ENCODE results near the gene CLP1. TPM values are rescaled to one million over a fixed set of nuclear protein-coding genes. Genes with fewer than 3 reads are reported as not detected.
A peak's percentile ranks its signal among the peaks of the same experiment; 100 is the strongest.

CLP1 gene
- total and polyA plus RNA-seq, 10 of the 15 experiments (the other 5 are each of a cell fraction or from before 2014, with no cell fraction given): 19.9 to 45.7 (median 27.8) TPM

GRCh38 chr11:57658023-57658361 is 430 bp downstream of the CLP1 start:
- Histone ChIP-seq H3K4me3 (peak overlapping the region; percentile 91), H3K27me3 (replicated peaks in 1 of 2; ENCODE audit: control insufficient read depth in 2 of 2, insufficient read depth in 2 of 2, low read length in 1 of 2) (no peaks in the 10 kb centered on the region), H3K4me1 (ENCODE audit: control insufficient read depth, insufficient read depth, low read length) (peaks cover 6% of the 10 kb centered on the region; the same call in 1 of the 2 replicates), H3K9me3 (replicated peaks; ENCODE audit: control insufficient read depth, insufficient read depth, low read length) (no peaks in the 10 kb centered on the region), H4K20me1 (ENCODE audit: control insufficient read depth, insufficient read depth) (no peaks in the 10 kb centered on the region), H3K9ac (ENCODE audit: control insufficient read depth, insufficient read depth, low read length) (peak overlapping the region; percentile 93), H3K36me3 (ENCODE audit: control insufficient read depth in 2 of 2, insufficient read depth in 2 of 2, low read length in 1 of 2) (peaks cover 9 to 10% of the 10 kb centered on the region in 2 experiments; a peak in 3 of 4 replicates), H3K79me2 (ENCODE audit: control insufficient read depth, insufficient read depth, low read length) (peaks cover 18% of the 10 kb centered on the region), H3K4me2 (ENCODE audit: control insufficient read depth, insufficient read depth) (peak overlapping the region; percentile 68), H2AFZ (ENCODE audit: control insufficient read depth, low read depth, low read length) (peak overlapping the region; percentile 61), H3K27ac (ENCODE audit: control insufficient read depth, insufficient read depth) (peak overlapping the region; percentile 71)
- ChIA-PET POLR2A (interaction anchor here (1.1 to 1.3 kb wide), 2 partner anchors 9 to 18 kb away, joined by 3 to 7 read pairs; partner anchors contain the start of gene ZDHHC5), CTCF (interaction anchor here (0.6 to 1.3 kb wide), 7 partner anchors 10 to 312 kb away, joined by 3 to 6 read pairs (median 3); no protein-coding TSS in a partner anchor), RAD21 (ENCODE audit: unreplicated experiment) (interaction anchor here (1.0 kb wide), 2 partner anchors 9 to 143 kb away, joined by 3 to 5 read pairs; no protein-coding TSS in a partner anchor), SMC1A (ENCODE audit: uncharacterized antibody, unreplicated experiment) (interaction anchor here (0.7 to 3.1 kb wide), 3 partner anchors 9 to 142 kb away, joined by 3 to 14 read pairs (median 8); no protein-coding TSS in a partner anchor)
- ATAC-seq: peak; percentile 40
- TSS peak; percentile 91 for BruUV-seq (replicated peaks)
- DNase-seq (ENCODE audit: low read depth, low spot score): no peak
- intact Hi-C loops (cut with micrococcal nuclease; ENCODE audit: unreplicated experiment) (no loop called here), in situ Hi-C loops (cut with MboI) (no loop called here)
- under 1% methylated on average over 8 of the region's 8 CpGs for WGBS (ENCODE audit: insufficient coverage, insufficient replicate concordance, low lambda C conversion rate, missing lambda C conversion rate)
- no peak for FAIRE-seq
- TF ChIP-seq ZZZ3 (IDR thresholded peaks at IDR 0.05; ENCODE audit: control insufficient read depth, insufficient read length, low read depth): no peak
- TF ChIP-seq SREBF1 (IDR thresholded peaks at IDR 0.05; ENCODE audit: low read length): no peak
- no peak for TF ChIP-seq SUPT20H (IDR thresholded peaks at IDR 0.05; ENCODE audit: borderline replicate concordance, control insufficient read depth, low read depth, low read length)
- no peak for TF ChIP-seq IRF4 (IDR thresholded peaks at IDR 0.05; ENCODE audit: low read depth, low read length)
- TF ChIP-seq MEF2B (IDR thresholded peaks at IDR 0.05; ENCODE audit: partially characterized antibody, poor library complexity, severe bottlenecking): no peak
- TF ChIP-seq CBX5 (IDR thresholded peaks at IDR 0.05; ENCODE audit: low read depth): no peak
- peak; percentile 81 for TF ChIP-seq MLLT1 (IDR thresholded peaks at IDR 0.05)
- TF ChIP-seq POLR2AphosphoS2 (IDR thresholded peaks at IDR 0.05; ENCODE audit: low read depth, low read length): no peak
- no peak for TF ChIP-seq NRF1 (conservative IDR thresholded peaks at IDR 0.05; ENCODE audit: low read depth, low read length)
- peak; percentile 63 for TF ChIP-seq SPI1 (IDR thresholded peaks at IDR 0.05; ENCODE audit: borderline replicate concordance, insufficient read depth, low read depth, low read length)
- TF ChIP-seq ZNF384 (IDR thresholded peaks at IDR 0.05; ENCODE audit: borderline replicate concordance, low read depth, low read length): no peak
- no peak for TF ChIP-seq CREB1 (IDR thresholded peaks at IDR 0.05; ENCODE audit: low read depth)
- no peak for TF ChIP-seq NKRF (conservative IDR thresholded peaks at IDR 0.05)
- no peak for TF ChIP-seq ZNF217 (IDR thresholded peaks at IDR 0.05)
- no peak for TF ChIP-seq HDAC2 (IDR thresholded peaks at IDR 0.05)
- TF ChIP-seq SIN3A (IDR thresholded peaks at IDR 0.05; ENCODE audit: low read depth, low read length): no peak
- peak; percentile 14; the same call in 1 of the 2 replicates for TF ChIP-seq TAF1 (IDR thresholded peaks at IDR 0.05; ENCODE audit: borderline replicate concordance, low read depth, low read length)
- no peak for TF ChIP-seq RFX5 (IDR thresholded peaks at IDR 0.05; ENCODE audit: low read depth, low read length)
- no peak for TF ChIP-seq CEBPZ (IDR thresholded peaks at IDR 0.05; ENCODE audit: low read depth, low read length)
